ENCODE data around the gene ULK4. TPM values are rescaled to one million over a fixed set of nuclear protein-coding genes. Genes with fewer than 3 reads are reported as not detected.

Gene ULK4
- total RNA-seq, 1 experiment from 2014 or later = 4.2 TPM

GRCh38 chr3:41874022-41874421, 87.9 kb downstream of the ULK4 start:
- Histone ChIP-seq H3K27me3 (replicated peaks; ENCODE audit: control insufficient read depth, insufficient read depth, low read length) (no peaks in the 10 kb centered on the region), H3K36me3 (ENCODE audit: control insufficient read depth, insufficient read depth, low read length) (no peaks in the 10 kb centered on the region), H3K9me3 (no peaks in the 10 kb centered on the region), H3K4me3 (ENCODE audit: low read depth, low read length) (no peak overlapping the region), H3K4me1 (no peaks in the 10 kb centered on the region)
- CTCF ChIA-PET = no interaction called here
- Mint-ChIP-seq H3K27me3 (ENCODE audit: insufficient read depth, unreplicated experiment) (no peaks in the 10 kb centered on the region), H3K4me3 (ENCODE audit: unreplicated experiment) (no peak overlapping the region), H3K27ac (ENCODE audit: unreplicated experiment) (no peak overlapping the region), H3K9me3 (ENCODE audit: unreplicated experiment) (no peaks in the 10 kb centered on the region), H3K4me1 (ENCODE audit: low read depth, unreplicated experiment) (no peaks in the 10 kb centered on the region), H3K36me3 (ENCODE audit: insufficient read depth, unreplicated experiment) (no peaks in the 10 kb centered on the region)
- intact Hi-C loops (cut with micrococcal nuclease; ENCODE audit: unreplicated experiment) = no loop called here
- POLR2A ChIA-PET = no interaction called here
- no TSS peak for BruUV-seq (replicated peaks)
- no peak for DNase-seq
- no peak for TF ChIP-seq CTCF (IDR thresholded peaks at IDR 0.05; ENCODE audit: insufficient read depth in 1 of 2, low read depth in 1 of 2, low read length in 1 of 2, severe bottlenecking in 1 of 2, unreplicated experiment in 1 of 2)

GRCh38 chr3:41872157-41872556, 89.7 kb downstream of the ULK4 start:
- H3K27ac Mint-ChIP-seq (ENCODE audit: unreplicated experiment) = no peak overlapping the region
- H3K9me3 Mint-ChIP-seq (ENCODE audit: unreplicated experiment) = no peaks in the 10 kb centered on the region

GRCh38 chr3:41867533-41867932, 94.4 kb downstream of the ULK4 start:
- CTCF ChIA-PET = no interaction called here
- no peak for DNase-seq
- Histone ChIP-seq H3K4me1 (no peaks in the 10 kb centered on the region), H3K9me3 (no peaks in the 10 kb centered on the region), H3K27me3 (replicated peaks; ENCODE audit: control insufficient read depth, insufficient read depth, low read length) (no peaks in the 10 kb centered on the region), H3K4me3 (ENCODE audit: low read depth, low read length) (no peak overlapping the region), H3K36me3 (ENCODE audit: control insufficient read depth, insufficient read depth, low read length) (no peaks in the 10 kb centered on the region)
- Mint-ChIP-seq H3K4me1 (ENCODE audit: low read depth, unreplicated experiment) (no peaks in the 10 kb centered on the region), H3K27me3 (ENCODE audit: insufficient read depth, unreplicated experiment) (no peaks in the 10 kb centered on the region), H3K27ac (ENCODE audit: unreplicated experiment) (no peak overlapping the region), H3K4me3 (ENCODE audit: unreplicated experiment) (no peak overlapping the region), H3K9me3 (ENCODE audit: unreplicated experiment) (no peaks in the 10 kb centered on the region), H3K36me3 (ENCODE audit: insufficient read depth, unreplicated experiment) (no peaks in the 10 kb centered on the region)
- TF ChIP-seq CTCF (IDR thresholded peaks at IDR 0.05; ENCODE audit: insufficient read depth in 1 of 2, low read depth in 1 of 2, low read length in 1 of 2, severe bottlenecking in 1 of 2, unreplicated experiment in 1 of 2) = no peak
- BruUV-seq (replicated peaks) = no TSS peak
- POLR2A ChIA-PET = no interaction called here
- intact Hi-C loops (cut with micrococcal nuclease; ENCODE audit: unreplicated experiment) = no loop called here

More at GRCh38 chr3:41872157-41872556, 89.7 kb downstream of the ULK4 start:
- TF ChIP-seq CTCF (IDR thresholded peaks at IDR 0.05; ENCODE audit: insufficient read depth in 1 of 2, low read depth in 1 of 2, low read length in 1 of 2, severe bottlenecking in 1 of 2, unreplicated experiment in 1 of 2) = no peak
- no peak overlapping the region for H3K4me3 Mint-ChIP-seq (ENCODE audit: unreplicated experiment)
- no peaks in the 10 kb centered on the region for H3K4me1 ChIP-seq
- intact Hi-C loops (cut with micrococcal nuclease; ENCODE audit: unreplicated experiment) = no loop called here
- POLR2A ChIA-PET = interaction anchor here (0.7 kb wide), 1 partner anchor 382 kb away, joined by 4 read pairs; no protein-coding TSS in a partner anchor
- CTCF ChIA-PET = no interaction called here
- no peak overlapping the region for H3K4me3 ChIP-seq (ENCODE audit: low read depth, low read length)
- no peaks in the 10 kb centered on the region for H3K36me3 ChIP-seq (ENCODE audit: control insufficient read depth, insufficient read depth, low read length)
- DNase-seq = no peak
- no peaks in the 10 kb centered on the region for H3K36me3 Mint-ChIP-seq (ENCODE audit: insufficient read depth, unreplicated experiment)
- no peaks in the 10 kb centered on the region for H3K4me1 Mint-ChIP-seq (ENCODE audit: low read depth, unreplicated experiment)
- no TSS peak for BruUV-seq (replicated peaks)
- no peaks in the 10 kb centered on the region for H3K27me3 Mint-ChIP-seq (ENCODE audit: insufficient read depth, unreplicated experiment)
- H3K27me3 ChIP-seq (replicated peaks; ENCODE audit: control insufficient read depth, insufficient read depth, low read length) = no peaks in the 10 kb centered on the region
- H3K9me3 ChIP-seq = no peaks in the 10 kb centered on the region
